Pons (tissue), 1 donor: ENCODE data around the gene EPHA2.
"Not testable (repeated sequence)": the region's sequence is repeated elsewhere in the genome, so short reads cannot be mapped to it uniquely, and the experiment has no call there.

Experiments used
- DNase-seq: peaks from one replicate; pipeline ENCODE4 v3.0.0-alpha.2; 2016; ENCODE audit warnings: low spot score

The EPHA2 gene

DNA sequence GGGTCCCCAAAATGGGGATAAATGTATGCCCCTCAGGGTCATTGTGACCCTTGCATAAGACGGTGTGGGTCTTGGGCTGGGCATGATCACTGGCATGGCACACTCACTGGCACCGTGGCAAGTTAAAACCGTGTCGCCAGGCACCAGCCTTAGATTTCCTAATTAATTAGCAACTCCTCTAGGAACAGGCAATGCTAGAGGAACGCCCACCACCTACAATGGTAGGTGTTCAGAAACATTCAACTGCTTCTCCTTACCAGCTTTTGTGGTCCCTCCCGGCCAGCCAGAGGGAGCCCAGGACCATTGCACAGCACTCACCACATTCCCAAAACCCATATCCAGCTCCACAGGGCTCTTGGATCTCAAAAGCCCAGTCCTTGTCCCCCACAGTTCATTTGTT is 36.4 kb downstream of the EPHA2 start:
- DNase-seq = no peak

- no peak for DNase-seq
Observed at GRCh38 chr1:16118706-16119105, 37.2 kb downstream of the EPHA2 start.

DNA sequence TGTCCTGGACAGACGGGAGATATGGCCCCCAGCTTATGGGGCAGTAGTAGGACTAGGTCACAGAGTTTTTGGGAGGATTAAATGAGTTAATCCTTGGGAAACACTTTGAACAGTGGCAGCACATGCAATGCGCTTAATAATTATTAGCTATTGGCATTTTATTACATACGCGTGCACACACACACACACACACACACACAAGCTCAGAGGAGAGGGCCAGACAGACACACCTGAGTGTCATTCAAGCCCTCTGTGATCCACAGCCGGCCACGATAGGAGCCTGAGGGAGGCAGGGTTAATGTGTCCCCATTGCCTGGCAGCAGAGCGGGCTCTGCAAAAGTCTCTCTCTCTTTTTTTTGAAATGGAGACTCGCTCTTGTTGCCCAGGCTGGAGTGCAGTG is 37.9 kb downstream of the EPHA2 start:
- no peak for DNase-seq

GRCh38 chr1:16117369-16117768 is 38.5 kb downstream of the EPHA2 start:
- no peak for DNase-seq

DNA sequence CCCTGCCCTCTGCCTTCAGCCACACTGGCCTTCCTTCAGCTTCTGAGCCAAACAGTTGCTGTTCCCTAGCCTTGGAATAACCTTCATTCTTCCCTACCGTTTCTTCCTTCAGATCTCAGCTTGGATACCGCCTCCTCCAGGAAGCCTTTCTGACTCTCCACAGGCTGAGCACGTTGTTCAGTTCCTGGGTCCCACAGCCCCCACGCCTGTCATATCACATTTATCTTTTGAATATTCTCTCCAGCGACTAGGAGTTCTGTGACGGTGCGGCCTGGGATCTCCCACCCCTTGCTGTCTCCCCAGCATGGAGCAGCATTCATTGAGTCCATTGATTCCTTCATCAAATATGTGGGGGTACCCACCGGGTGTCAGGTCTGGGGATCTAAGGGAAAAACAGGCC is 39.2 kb downstream of the EPHA2 start:
- DNase-seq = no peak

GRCh38 chr1:16116002-16116401 is 39.9 kb downstream of the EPHA2 start:
- DNase-seq = no peak

GRCh38 chr1:16115468-16115983 is 40.3 kb downstream of the EPHA2 start:
- no peak for DNase-seq

DNA sequence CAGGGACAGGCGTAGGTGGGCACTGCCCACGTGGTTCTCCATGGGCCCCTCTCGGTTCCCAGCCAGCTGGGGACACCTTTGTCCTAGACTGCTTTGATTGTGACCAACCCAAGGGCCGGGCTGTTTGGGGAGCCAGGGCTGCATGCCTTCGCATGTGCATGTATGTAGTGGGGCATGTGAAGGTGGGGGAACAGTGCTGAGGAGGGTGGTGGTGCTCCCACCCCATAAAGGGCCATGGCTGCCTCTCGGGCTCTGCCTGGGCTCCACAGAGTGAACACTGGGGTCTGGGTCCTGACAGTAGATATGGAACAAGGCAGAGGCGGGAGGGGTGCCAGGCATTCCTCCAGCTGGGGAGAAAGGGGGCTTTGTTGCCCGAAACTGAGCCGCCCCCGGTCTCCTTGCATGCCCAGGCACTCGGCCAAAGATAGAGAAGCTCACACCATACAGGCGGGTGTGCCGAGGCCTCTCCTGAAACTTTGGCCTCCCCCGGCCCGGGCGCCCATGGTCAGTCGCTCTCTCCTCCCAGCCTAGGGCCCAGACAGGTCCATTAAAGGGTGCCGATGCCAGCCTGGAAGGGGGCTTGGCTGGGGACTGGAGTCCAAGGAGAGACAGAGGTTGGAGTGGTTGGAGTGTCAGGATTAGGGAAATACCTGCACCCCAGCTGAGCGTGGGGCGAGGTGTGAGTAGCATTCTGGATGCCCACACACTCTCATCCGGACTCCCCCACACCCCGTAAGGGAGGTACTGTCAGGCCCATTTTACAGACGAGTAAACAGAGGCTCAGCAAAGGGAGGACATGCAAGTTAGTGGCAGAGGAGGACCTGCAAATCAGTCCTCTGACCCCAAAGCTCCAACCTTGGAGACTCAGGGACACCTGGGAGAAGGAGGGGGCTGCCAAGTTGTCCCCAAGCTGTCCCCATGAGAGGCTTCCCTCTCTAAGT is 41.1 kb downstream of the EPHA2 start:
- no peak for DNase-seq

- DNase-seq = no peak
Observed at GRCh38 chr1:16112596-16113555, 43.0 kb downstream of the EPHA2 start.

GRCh38 chr1:16111771-16112595 is 43.9 kb downstream of the EPHA2 start:
- no peak for DNase-seq

DNA sequence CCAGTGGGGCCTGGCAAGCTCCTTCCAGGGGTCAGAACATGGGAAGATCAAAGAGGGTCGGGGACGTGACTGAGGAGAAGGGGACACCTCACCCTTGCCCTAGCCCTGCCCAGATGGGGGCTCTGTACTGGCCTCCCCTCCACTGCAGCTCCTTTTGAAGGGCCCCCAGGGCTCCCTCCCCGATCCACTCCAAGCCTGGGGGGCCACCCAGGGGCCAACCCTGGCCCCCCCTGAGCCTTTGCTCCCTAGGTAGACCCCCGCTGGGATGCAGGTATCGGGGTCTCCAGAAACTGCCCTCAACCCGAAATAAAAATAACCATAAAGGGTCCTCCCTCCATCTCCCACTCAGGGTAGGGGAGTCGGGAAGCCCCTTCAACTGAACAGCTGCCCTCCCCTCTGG is 45.0 kb downstream of the EPHA2 start:
- DNase-seq = no peak

- DNase-seq = no peak
Observed at GRCh38 chr1:16110456-16110855, 45.4 kb downstream of the EPHA2 start.

DNA sequence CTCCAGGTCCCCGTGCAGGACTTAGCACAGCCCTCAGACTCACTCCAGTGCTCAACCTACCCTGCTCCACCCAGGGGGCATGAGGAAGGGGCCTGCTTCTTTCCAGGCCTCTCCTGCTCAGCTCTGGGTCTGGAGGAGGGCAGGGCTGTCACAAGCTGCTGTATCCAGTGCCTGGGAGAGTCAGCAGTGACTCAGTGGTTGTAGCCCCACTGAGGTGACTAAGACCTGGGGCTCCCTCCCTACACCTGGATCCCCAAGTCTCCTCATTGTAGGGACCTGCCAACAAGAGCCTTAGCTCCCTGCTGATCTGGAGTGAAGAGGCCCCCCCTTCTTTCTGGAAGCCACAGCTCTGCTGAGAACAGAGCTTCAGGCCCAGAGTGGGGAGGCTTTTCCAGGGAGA is 46.3 kb downstream of the EPHA2 start:
- DNase-seq = no peak

DNA sequence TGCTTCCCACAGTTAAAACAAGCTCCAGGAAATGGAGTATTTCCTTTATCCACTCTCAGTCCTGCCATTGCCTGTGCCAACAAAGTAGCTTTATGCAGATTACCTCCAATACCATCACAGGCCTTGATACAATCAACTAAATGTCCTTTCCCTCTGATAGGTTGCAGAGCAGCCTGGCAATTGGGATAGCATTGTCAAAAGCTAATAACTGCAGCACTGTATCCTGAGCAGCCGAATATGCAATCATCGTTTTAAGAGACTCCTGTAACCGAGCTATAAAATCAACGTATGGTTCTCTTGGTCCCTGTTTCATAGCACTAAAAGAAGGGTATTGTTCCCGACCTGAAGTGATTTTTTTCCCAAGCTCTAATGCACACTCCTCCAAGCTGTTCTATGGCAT is 48.8 kb downstream of the EPHA2 start:
- not testable (repeated sequence) for DNase-seq

- no peak for DNase-seq
Observed at GRCh38 chr1:16101623-16102022, 54.2 kb downstream of the EPHA2 start.

GRCh38 chr1:16099412-16099811 is 56.5 kb downstream of the EPHA2 start:
- no peak for DNase-seq

DNA sequence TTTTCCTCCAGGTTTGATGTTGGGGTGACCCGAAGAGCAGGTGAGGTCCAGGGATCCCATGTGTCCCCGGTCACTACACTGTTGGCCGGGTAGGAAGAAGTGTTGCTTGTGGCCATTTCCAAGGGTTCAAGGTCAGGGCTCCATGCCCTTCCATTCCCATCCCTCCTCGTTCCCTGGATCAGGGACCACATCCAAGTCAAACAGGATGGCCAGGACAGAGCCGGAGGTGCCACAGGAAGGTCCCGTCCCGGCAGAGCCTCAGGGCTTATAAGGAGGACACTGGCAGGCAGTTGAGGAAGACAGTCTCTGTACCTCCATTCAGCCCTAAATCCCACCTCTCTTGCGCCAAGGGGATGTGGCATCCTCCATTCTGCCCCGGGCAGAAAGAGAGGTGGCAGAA is 60.4 kb downstream of the EPHA2 start:
- no peak for DNase-seq

- no peak for DNase-seq
Observed at GRCh38 chr1:16094453-16095158, 61.3 kb downstream of the EPHA2 start.

- no peak for DNase-seq
Observed at GRCh38 chr1:16093611-16094010, 62.3 kb downstream of the EPHA2 start.

GRCh38 chr1:16092923-16093511 is 62.9 kb downstream of the EPHA2 start:
- DNase-seq = no peak
